ENCODE measurements around the gene STX2.

The STX2 gene

GRCh38 chr12:130829391-130830245 lies 9.4 kb downstream of the STX2 start:
- DNase-seq: no peak

- no peak for DNase-seq
Observed at GRCh38 chr12:130828895-130829294, 10.2 kb downstream of the STX2 start.

GRCh38 chr12:130827432-130827831 lies 11.6 kb downstream of the STX2 start:
- DNase-seq: no peak

GRCh38 chr12:130826151-130826801 lies 12.8 kb downstream of the STX2 start:
- DNase-seq: peak; percentile 81

GRCh38 chr12:130825771-130826150 lies 13.3 kb downstream of the STX2 start:
- DNase-seq: peak; percentile 69

- DNase-seq: no peak
Observed at GRCh38 chr12:130819681-130820080, 19.4 kb downstream of the STX2 start.

GRCh38 chr12:130818635-130819576 lies 20.1 kb downstream of the STX2 start:
- DNase-seq: peak; percentile 71

- no peak for DNase-seq
Observed at GRCh38 chr12:130818272-130818634, 20.8 kb downstream of the STX2 start.

GRCh38 chr12:130817804-130818203 lies 21.2 kb downstream of the STX2 start:
- DNase-seq: no peak

- no peak for DNase-seq
Observed at GRCh38 chr12:130816097-130816496, 23.0 kb downstream of the STX2 start.

GRCh38 chr12:130815028-130815741 lies 23.9 kb downstream of the STX2 start:
- no peak for DNase-seq

- DNase-seq: no peak
Observed at GRCh38 chr12:130813949-130814348, 25.1 kb downstream of the STX2 start.

- DNase-seq: no peak
Observed at GRCh38 chr12:130813436-130813835, 25.6 kb downstream of the STX2 start.

- DNase-seq: no peak
Observed at GRCh38 chr12:130809791-130810190, 29.3 kb downstream of the STX2 start.

GRCh38 chr12:130807309-130807708 lies 31.7 kb downstream of the STX2 start:
- no peak for DNase-seq

GRCh38 chr12:130806574-130806973 lies 32.5 kb downstream of the STX2 start:
- no peak for DNase-seq

GRCh38 chr12:130805635-130806034 lies 33.4 kb downstream of the STX2 start:
- DNase-seq: no peak

GRCh38 chr12:130804216-130804615 lies 34.8 kb downstream of the STX2 start:
- DNase-seq: no peak

- no peak for DNase-seq
Observed at GRCh38 chr12:130803702-130804101, 35.3 kb downstream of the STX2 start.

GRCh38 chr12:130800312-130800711 lies 38.7 kb downstream of the STX2 start:
- DNase-seq: no peak

GRCh38 chr12:130799051-130799450 lies 40.0 kb downstream of the STX2 start:
- no peak for DNase-seq

GRCh38 chr12:130796985-130797686 lies 41.9 kb downstream of the STX2 start:
- no peak for DNase-seq
